GM18873 (cell line): ENCODE measurements around the gene ANP32A.

Experiments
- ATAC-seq: cut with Tn5 transposase; IDR thresholded peaks from one replicate; pipeline ENCODE4 v1.9.1; 2021; ENCODE audit warnings: mild to moderate bottlenecking, moderate library complexity, moderate number of reproducible peaks; ENCODE audit not compliant: unreplicated experiment, low FRiP score

ANP32A gene

DNA sequence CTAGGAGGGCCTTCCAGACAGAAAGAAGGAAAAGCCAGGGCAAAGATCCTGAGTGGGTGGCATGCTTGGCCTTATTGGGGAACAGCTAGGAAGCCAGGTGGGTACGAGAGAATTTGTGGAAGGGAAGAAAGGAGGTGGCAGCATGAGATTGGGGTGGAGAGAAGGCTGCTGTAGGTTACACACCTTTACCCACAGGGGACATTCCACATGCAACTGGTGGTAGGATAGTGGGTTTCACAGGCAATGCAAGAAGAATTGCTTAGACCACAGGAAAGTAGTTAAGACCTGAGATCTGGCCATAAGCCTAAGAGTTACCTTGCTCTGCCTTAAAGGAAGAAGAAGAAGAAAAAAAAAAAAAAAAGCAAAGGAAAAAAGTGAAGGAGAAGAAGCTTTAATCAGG, 19.8 kb downstream of the ANP32A start:
- ATAC-seq = no peak

DNA sequence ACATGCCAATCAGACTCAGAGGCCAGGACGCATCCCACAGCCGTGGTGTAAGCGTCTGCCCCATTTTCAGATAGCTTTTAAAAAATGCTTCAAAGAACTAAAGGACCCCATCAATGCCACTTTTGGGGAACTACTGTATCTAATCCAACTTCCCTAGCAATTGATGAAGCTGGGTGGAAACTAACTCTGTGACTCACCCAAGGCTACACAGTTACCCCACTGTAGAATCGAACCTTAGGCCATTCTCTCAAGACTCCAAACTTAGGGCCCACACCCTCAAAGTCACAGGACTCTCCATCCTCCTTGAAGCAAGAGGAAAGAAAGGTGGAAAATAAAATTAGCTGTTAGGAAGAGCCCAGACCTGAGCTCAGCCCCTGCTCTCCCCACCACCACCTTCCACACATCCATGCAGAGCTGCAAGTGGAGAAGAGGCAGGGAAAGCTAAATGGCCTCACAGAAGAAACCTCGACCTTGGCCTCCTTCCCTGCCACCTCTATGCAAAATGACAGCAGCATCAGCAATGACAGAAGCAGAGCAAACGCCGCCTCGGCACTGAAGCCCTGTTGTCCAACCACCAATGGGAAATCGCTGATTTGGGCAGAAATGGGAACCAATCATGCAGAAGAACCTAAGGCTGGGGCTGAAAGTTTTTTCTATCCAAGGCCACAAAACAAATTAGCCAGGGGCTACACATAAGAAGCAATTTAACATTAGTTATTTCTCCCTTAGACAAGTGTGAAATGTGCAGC, 22.2 kb downstream of the ANP32A start:
- no peak for ATAC-seq

DNA sequence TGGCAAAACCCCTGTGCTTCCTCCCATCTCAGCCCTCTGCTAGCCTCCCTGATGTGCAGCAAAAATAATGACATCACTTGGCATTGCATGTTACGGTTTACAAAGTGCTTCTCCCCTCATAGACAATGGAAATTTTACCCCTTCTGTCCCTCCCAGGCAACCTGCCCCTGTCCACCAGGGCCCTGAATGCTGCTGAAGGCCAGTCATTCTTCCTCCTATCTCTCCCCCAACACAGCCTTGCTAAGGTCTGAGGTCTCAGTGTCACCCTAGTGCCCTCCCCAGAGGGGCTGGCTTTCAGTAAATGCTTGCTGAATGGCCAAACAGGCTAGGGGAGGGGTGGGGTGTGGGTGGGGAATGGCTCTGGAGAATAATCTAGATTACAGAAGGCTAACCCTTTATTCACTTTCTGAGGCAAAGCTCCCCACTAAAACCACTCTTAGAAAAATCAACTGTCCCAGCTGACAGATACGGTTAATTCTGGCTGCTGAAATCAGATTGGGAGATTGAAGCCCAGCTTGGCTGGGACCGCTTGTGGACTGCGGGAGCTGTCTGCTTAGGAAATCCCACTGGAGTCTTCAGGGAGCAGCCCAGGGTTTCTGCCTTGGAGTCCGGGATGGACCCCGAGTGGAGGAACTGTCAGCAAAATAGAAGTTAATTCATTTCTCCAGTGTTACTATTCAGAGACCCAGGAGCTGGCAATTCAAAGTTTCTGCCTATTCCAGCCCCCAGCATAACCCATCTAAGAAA, 22.9 kb downstream of the ANP32A start:
- no peak for ATAC-seq

DNA sequence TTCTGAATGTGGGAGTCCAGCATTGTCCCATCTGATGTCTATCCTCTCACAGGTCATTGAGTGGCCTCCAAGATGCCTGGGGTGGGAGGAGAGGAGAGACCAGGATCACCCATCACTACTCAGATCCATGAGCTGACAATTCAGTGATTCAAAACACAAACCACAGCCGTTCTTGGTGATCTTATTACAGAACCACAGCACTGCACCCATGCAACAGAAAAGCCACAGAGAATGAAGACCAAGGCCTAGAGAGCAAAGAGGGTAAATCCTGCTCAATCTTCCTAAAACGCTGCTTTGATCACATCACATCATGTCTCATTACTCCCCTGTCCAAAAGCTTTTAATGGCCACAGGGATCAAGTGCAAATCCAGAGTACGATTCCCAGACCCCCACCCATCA, 23.5 kb downstream of the ANP32A start:
- ATAC-seq = no peak

DNA sequence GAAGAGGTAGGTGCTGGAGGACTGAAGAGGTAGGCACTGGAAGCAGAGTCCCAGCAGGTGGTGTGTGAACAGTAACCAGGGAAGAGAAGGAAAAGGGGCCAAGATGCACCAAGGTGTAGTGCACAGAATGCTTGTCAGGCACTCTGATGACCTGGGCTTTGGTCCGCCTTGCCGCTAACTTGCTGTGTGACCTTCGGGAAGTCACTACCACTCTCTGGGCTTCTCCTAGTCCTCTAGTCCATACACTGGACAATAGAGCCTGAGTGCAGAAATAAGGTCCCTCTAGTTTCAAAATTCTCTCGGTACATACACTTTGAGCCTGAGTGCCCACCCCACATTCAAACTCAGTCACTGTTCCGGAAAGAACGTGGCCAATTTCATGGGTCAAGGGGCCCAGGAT, 24.1 kb downstream of the ANP32A start:
- no peak for ATAC-seq

DNA sequence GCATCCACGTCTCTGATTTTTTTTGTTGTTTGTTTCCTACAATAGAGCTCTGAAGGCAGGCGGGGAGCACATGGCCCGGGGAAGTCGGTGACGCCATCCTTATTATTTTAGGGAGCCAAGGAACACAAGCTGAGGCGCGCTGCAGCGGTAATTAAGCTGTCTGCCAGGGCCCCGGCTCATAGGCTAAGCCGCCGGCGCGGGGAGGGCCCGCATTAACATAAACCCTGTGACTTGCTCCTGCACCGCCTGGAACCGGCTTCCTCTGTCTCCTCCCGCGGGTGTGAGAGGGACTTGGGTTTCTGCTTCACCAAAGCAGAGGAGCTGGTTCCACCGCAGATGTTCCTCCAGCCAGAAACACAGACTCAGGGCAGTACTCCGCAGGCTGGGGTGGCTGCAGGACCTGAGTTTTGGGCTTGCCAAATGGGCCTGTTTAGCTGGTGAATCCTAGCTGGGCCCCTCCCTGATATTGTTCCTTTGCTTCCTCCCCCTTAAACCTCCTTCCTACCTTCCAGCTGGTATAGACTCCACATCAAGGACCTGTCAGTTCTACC, 25.3 kb downstream of the ANP32A start:
- ATAC-seq = peak; percentile 38

DNA sequence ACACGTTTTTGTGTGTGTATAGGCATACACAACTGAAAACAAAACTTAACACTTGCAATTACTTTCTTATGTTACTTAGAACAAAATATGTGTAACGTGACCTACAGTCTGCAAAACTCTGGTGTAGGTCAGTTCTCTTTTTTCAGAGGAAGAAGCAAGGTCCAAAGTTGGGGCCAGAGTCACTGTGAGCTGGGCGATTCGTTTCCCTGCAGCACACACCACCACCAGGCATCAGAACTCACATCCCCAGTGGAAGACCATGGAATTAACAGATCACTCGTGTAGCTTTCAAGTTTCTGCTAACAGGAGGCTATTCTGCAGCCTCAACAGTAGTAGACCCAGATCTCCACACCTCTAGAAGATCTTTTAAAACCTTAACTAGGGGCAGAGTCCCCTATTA, 25.8 kb downstream of the ANP32A start:
- ATAC-seq = no peak

DNA sequence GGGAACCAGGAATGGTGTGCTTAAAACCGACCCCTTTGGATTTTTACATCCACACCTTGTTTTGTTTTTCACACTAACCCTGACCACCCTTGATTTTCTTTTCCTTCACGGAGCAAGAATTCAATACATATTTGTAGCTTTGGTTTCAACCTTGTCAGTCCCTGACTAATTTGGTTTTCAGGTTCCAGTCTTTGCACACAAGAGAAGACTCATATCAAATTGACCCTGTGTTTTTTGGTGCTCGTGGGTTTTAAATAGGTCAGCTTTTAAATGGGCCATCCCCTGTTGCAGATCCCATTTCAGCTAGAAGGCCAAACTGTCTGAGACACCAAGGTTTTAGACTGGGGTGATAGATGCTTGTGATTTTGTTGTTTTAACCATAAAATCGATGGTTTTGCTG, 26.4 kb downstream of the ANP32A start:
- ATAC-seq = no peak

DNA sequence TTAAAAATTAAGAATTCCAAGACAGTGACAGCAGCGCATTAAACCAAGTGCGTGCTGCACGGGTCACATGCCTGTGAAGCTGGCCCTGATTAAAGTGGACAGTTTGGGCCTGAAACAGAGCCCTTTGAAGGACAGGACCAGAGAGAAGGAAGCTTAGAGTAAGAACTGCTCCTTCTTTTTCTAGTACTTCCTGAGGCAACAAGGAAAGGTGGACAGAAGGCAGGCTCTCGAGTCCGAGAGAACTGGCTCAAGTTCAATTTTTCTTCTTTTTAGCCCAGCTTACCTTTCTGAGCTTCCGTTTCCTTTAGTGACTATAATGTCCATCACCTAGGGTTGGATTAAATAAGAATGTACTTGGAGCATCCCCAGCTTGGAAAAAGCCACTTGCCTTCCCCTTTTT, 26.9 kb downstream of the ANP32A start:
- ATAC-seq = no peak

DNA sequence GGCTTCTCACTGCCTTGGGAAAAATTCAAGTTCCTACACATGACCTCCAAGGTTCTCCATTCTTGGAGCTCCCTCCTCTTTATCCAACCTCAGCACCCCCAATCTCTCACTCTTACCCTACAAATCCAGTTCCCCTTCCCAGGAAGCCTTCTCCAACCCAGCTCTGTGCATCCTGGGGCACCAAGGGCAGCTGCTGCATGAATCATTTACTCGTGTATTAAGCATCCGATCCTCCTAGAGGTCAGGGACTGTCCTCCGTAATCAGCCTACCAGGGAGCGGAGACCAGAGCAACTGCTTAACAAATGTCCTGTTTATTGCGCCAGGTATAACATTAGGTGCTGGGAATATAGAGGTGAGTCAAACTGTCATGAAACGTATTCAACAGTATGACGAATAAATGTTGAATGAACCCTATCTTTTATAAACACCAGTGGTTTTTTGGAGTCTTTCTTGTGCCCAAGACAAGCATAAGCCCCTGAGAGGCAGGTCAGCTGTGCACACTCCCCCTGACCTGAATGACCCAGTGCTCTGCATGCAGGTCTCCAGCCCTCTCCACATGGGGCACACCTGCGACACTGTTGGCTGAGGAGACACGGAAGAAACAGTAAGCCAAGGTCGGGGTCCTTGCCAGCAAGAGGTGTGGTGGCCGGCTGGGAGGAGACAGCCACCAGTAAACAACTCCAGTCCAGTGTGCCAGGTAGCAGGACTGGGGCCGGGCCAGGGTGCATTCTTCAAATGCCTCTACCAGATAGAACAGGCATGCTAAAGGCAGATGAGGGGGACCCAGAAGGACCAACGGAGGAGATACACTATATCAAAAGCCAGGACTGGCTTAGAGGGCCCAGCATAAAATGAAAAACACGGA, 27.6 kb downstream of the ANP32A start:
- no peak for ATAC-seq

DNA sequence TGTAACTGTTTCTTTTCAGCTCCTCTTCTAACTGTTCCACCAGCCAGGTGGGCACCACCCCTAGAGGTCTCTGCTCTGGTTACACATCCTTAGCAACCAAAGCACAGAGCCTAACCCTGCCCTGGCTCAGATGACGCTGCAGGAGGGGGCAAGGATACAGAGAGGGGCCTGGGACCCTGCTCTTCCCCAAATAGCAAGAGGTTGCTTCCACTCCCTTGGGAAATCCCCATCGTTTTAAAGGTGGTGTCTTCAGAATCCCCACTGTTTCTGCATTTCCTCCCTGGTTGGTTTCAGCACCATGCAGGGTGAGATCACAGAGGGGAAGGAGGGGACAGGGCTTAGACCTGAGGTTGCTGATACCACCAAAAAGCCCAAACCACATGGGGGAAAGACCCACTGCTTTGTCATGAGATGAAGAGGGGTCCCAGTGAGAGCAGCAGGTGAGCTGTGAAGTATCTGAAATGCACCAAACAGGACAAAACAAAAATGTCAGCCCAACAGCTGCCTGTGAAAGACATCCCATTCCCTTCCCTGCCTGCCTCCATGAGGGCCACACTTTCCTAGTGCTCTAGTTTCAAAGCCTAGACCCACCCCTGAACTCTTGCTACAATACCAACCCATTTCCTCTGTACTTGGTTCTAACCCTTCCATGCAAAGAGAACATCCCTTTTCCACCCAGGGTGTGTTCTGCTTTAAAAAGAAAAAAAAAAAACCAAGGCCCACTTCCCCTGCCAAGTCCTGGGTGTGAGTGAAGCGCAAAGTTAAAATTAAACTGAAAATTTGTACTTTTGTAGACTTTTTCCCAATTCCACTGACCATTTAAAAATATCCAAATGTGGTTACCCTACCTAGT, 29.0 kb downstream of the ANP32A start:
- peak; percentile 49 for ATAC-seq

DNA sequence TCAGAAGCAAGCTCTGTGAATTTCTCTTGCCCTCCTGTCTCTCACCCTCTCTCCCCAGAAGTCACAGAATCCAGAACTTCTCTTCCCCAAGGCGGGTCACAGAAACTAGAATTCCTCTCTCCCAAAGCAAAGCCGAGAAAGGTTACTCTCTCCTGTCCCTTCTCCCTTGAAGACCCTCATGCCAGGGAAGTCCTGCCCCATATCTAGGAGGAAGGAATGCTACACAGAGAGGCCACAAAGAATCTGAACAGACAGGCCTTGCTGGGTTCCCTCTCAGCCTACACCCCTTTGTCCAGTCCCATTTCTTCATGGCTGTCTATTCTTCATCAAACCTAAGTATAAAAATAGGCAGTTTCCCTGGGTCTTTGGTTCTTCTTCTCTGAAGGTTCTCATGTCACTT, 29.8 kb downstream of the ANP32A start:
- ATAC-seq = no peak

DNA sequence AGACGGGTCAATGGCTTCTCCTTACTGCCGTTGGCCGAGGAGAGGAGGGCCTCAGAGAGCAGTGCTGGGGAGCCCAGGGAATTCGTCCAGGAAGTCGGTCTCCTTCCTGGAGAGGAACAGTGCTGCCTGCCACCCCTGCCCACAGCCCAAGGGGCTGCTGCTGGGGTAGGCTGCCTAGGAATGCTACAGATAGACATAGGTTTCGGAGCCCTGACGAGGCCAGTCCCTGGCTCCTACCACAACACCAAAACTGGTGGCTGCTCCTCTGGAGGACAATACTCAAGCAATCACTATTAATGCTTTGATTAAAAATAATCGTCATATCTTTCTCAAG, 30.5 kb downstream of the ANP32A start:
- ATAC-seq = no peak

DNA sequence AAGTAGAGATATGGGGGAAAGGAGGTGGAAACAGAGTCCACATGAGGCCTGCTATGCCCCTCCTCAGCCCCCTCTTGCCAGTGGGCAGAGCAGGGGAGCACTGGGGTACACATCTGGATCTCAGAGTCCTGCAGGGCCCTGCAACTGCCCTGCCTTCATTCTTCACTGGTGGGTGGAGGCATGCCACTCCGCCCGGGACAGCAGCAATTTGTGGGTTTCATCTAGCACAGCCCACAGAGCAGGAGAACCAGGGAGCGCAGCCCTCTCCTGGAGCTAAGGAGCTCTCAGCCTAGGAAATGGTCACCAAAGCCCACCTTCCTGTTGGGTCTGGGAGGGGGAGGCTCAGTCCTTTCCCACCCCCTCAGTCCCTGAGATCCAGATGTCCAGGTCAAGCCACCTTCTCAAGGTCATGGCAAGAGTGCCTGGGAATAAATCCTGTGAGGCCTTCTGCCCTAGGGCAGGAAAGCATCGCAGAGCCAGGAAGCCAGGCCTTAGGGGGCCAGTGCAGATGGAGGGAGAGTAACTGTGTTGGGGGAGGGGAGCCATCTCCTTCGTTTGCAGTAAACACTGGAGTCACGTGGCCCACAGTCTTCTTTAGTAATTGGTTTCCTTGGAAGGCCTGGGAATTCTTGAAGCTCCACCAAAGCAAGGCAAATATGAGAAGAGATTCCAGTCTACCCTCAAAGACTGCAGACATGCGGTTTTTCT, 31.0 kb downstream of the ANP32A start:
- no peak for ATAC-seq

DNA sequence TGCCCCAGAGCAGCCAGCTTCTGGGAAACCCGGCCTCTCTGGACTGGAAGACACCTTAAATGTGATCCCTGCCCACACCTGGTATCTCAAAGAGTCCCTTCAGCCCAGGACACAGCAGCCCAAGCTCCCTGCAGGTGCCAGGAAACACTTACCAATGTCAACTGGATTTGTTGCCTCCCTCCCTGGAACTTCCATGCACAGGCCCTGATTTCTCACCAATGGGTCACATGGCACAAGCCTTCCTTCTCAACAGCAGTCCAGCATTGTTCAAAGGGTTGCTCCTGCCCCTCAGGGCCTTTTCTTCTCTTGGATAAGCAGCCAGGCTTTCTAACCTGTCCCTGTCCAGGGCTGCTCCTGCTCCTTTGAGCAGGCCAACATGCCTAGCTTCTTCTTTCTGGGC, 31.6 kb downstream of the ANP32A start:
- no peak for ATAC-seq

DNA sequence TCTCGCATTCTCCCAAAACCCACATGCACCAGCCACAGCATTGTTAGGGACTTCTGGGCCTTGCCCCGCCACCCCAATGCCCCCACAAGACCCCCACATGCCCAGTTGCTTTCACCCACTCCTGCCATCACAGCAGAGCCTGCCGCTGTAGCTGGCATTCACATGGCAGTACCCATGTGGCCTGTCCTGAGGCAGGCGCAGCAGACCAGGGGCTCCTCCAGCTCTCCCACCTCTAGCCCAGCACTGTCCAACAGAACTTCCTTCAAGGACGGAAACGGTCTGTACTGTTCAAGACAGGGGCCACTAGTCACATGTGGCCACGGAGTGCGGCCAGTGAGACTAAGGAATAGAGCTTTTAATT, 32.5 kb downstream of the ANP32A start:
- ATAC-seq = no peak

DNA sequence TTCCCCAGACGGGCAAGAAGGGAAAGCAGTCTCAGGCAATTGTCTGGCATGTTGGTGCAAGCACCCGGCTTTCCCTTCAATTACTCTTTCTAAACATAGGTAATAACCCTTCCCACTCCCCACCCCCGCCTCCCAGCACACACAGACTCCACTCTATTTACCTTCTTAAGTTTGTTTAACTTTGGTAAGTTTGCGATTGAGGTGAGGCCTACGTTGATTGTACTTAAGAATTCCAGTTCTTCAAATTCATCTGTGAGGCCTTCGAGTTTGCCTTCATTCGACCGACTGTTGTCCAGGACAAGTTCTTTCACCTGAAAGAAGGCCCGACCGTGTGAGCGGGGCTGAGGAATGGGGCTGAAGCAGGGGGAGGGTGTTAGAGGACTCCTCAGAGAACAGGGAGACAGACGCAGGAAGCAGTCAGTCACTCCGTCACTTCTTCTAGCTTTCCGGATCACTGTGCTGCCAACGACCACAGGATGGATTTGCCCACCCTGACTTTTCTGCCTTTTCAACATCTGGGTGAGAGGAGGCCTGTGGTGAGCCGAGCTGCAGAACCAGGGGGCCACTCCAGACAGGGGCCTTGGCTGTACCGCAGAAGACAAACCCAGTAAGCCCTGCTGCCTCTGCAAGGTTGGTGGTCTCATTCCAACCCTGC, 33.0 kb downstream of the ANP32A start:
- no peak for ATAC-seq

DNA sequence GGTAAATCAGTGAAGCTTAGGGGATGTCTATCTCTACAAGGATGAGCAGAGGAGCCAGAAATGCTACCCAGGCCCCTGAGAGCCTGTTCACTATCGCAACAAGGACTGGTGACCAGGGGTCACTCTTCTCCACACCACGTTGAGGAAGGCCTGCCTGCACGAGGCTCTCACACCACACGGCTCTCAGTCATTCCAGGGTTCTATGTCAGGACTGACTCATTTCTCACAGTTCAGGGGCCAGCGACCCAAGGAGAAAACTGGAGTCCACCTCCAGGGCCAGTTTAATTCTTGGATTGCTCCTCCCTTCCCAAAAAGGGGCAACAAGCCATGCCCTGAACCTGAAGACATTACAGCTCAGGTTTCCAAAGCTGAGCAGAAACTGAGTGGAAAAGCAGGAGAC, 33.9 kb downstream of the ANP32A start:
- ATAC-seq = no peak

DNA sequence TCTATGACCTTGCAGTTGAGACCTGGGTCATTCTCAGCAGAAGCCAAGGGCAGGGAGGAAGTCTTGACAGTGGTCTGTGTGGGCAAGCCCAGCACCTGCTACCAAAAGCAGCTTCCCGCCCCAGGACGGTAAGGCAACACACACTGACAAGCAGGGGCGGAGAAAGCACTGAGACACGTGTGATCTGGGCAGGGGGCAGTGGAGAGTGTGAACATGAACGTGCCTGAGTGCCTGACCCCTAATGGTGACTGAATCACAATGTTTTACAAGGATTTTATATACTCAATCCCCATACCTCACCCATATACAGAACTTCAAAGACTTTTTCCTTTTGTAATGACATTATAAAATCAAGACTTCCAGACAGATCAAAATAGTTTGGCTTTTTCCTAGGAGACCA, 35.2 kb downstream of the ANP32A start:
- no peak for ATAC-seq
